GM13977 (cell line): ENCODE results near the gene HOXC9.

Experiments
- DNase-seq: peaks from one replicate; pipeline ENCODE4 v3.0.0; 2012; ENCODE audit warnings: low spot score
- in situ Hi-C: fragments of 300-500 bp; cut with MboI; formaldehyde crosslinking; loops from one replicate; pipeline ENCODE4 v1.12.0; 2022; ENCODE audit warnings: low sequenced_read_pairs, low pct_unique_long_range_greater_than_20kb, mixed read lengths, inconsistent platforms; ENCODE audit not compliant: unreplicated experiment
- TF ChIP-seq, protein P1 (sequence below): IDR thresholded peaks from 2 replicates; pipeline ENCODE4 v1.5.1; 2012; ENCODE audit warnings: mild to moderate bottlenecking, control low read depth; ENCODE audit not compliant: insufficient read depth; ENCODE audit errors: extremely low read depth, missing control alignments

HOXC9 gene

DNA sequence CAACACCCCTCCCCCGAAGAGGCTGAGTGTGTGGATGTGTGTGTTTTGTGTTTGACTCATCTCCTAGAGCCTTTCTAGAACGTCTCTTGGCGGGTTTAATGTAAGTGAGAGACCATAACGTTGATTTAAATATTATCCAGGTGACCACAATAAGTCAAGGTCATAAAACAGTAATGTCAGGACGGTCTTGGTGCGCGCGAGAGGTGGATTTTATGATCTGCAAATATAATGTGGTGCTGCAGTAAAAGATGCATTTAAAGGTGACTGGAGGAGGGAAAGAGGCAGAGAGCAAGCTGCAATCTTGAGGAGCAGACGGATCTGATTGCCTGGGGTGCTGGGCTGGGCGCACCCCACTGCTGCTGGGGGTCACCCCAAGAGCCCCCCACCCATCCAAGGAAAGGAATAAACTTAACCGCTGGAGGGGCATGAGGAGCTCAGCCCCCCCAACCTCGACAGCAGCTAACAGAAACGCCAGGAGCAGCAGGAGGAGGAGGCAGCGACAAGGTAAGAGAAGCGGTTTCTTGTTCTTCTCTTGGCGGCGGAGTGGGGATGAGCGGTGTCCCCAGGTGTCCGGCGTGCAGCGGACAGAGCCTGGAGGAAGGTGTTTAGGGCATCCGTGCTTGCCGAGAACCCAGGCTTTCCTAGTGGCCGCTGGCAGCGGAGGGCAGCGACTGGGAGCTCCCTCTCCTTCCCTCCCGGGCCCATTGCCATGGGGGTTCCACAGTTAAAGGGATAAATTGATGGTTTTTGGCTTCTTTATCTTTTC, 9.5 kb upstream of the HOXC9 start:
- in situ Hi-C loops, result no loop called here
- TF ChIP-seq, protein P1, sequence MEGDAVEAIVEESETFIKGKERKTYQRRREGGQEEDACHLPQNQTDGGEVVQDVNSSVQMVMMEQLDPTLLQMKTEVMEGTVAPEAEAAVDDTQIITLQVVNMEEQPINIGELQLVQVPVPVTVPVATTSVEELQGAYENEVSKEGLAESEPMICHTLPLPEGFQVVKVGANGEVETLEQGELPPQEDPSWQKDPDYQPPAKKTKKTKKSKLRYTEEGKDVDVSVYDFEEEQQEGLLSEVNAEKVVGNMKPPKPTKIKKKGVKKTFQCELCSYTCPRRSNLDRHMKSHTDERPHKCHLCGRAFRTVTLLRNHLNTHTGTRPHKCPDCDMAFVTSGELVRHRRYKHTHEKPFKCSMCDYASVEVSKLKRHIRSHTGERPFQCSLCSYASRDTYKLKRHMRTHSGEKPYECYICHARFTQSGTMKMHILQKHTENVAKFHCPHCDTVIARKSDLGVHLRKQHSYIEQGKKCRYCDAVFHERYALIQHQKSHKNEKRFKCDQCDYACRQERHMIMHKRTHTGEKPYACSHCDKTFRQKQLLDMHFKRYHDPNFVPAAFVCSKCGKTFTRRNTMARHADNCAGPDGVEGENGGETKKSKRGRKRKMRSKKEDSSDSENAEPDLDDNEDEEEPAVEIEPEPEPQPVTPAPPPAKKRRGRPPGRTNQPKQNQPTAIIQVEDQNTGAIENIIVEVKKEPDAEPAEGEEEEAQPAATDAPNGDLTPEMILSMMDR, result no peak

DNA sequence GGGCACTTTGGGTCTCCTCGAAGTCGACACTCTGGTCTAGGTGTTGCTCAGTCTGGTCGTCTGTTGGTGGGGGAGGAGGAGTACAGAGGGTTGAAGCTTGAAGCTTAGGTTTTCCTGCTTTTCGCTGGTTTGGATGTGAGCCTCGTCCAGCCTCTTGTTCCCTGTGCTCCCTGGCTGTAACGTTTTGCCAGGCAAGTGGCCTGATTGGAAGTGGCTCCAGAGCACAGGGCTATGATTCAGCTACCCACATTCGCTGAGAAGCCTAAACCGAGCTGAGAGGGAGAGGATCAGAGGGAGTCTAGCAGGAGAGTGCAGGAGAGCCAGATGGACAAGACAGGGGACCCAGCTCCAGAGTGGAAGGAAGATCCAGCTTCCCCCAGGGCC, 8.9 kb upstream of the HOXC9 start:
- in situ Hi-C loops, result no loop called here
- DNase-seq, result no peak

More for the DNA sequence above, 9.5 kb upstream of the HOXC9 start:
- DNase-seq, result no peak

DNA sequence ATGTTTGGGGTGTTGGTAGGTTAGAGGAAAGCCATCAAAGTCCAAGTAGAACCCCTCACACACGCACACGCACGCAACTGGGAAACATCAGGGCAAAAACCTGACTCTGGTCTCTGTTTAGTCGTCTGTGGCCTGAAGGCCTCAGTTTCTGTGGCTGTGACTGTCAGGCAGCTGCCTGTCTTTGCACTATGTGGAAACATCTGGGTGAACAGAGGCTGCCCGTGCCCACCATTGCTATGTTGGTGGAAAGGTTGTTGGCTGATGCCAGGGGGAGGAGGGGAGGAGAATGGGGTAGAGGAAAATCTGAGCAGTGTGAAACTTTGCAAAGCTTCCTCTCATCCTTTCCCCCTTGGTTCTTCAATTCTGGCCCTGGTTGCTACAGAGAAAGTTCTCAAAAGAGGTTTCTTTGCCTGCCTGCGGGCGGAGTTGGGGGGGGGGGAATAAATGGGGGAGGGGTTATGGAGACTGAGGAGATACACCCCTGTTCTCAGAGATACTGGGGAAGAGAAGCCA, 7.5 kb upstream of the HOXC9 start:
- TF ChIP-seq, protein P1, result no peak
- in situ Hi-C loops, result no loop called here
- DNase-seq, result no peak

More for the DNA sequence above, 8.9 kb upstream of the HOXC9 start:
- TF ChIP-seq, protein P1, result no peak

DNA sequence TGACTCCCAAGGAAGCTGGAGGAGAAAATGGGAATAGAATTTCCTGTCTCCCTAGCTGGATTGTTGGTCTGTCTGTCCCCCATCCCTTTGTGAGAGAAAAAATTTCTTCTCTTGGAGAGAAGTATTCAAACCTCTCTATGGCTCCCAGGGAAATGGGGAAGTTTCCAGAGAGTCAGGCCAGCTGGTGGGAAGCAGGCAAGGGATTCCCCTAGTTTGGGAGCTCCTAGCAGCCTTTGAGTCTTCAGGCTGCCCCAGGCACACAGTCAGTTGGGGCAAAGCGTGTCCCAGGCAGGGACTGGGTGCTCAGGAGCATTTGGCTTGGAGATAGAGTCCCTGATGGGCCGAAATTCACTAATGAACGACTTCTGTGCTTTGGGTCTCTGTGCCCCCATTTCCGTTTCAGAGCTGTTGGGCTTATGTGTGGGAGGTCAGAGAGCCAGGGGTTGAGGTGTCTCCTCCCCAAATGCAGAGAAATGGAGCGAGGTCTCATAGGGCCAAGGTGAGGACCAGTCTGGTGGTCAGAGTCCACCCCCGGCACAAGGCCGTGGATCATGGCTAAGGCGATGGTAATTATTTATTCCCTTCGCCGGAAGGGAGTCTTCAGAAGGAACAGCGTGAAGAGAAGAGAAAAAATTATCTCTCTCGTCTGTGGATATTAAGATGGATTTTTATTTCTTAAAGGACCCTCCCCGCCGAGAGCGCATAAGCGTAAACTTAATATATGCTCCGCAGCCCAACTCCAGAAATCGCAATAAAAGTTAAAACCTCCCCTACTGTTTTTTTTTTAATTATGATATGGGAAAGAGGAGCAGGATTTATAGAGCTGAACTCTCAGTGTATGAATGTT, 6.6 kb upstream of the HOXC9 start:
- no peak for DNase-seq
- TF ChIP-seq, protein P1, result no peak
- in situ Hi-C loops, result no loop called here

DNA sequence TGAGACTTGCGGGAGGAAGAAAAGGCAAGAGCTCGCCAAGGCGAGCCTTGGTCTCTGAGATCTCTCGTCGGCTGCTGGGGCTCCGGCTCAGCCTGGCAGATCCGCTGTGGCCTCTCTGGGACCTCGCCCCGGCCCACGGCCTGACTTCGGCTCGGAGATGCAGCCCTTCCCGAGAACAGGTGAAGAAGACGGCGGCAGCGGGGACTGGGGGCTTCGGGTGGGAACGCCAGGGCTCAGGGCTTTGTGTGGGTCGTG, 6.0 kb upstream of the HOXC9 start:
- TF ChIP-seq, protein P1, result no peak
- in situ Hi-C loops, result no loop called here
- no peak for DNase-seq

DNA sequence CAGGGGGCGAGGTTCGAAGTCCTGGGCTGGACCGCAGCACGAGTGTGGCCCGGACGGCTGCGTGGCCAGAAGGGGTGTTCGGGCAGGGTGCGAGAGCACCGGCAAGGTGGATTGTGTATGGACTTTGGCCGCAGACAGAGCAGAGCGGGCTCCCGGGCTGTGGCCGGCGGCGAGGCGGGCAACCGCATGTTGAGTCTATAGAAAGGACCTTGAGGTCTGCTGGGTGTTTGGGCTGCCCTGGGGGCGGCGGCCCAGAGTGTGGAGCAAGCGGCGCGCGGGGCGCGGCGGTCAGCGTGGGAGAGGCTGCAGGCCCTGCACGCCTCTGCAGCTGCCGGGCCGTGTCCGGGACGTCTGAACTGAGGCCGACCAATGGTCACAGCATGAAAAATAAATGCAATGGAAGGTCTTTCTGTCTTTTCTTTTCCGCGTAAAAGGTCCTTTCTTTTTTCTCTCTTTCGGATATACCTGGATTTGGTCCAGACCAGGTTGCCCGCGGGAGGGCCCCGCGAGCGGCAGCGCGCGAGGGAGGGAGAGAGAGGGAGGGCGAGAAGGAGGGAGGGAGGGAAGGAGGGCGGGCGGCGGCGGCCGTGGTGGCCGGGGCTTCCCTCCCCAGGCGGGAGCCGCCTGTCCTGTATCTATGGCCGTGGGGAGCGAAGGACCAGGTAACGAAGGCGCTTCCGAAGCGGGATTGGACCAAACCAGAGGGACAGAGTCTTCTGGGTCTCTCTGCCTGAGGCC, 5.5 kb upstream of the HOXC9 start:
- DNase-seq, result no peak
- in situ Hi-C loops, result no loop called here
- TF ChIP-seq, protein P1, result no peak
